MM.1S (cell line): ENCODE results near the gene FBXO40.

Experiments
- DNase-seq: peaks from one replicate; pipeline ENCODE4 v3.0.0-alpha.2; 2015
- H2AFZ ChIP-seq: fragments of 300-600 bp; sonication (generic); 2 replicates; pipeline ENCODE4 v1.6.0; 2016; ENCODE audit warnings: antibody characterized with exemption, low read length
- H3F3A ChIP-seq: fragments of 300-600 bp; sonication (generic); 2 replicates; pipeline ENCODE4 v1.6.1; 2016; ENCODE audit warnings: mild to moderate bottlenecking, antibody characterized with exemption, low read length, moderate library complexity, mixed read lengths; ENCODE audit not compliant: insufficient read depth
- H3K27ac ChIP-seq: fragments of 300-600 bp; sonication (generic); 2 replicates; pipeline ENCODE4 v1.5.1; 2016; ENCODE audit warnings: mild to moderate bottlenecking, low read length
- H3K27me3 ChIP-seq: fragments of 300-600 bp; sonication (generic); replicated peaks from 2 replicates; pipeline ENCODE4 v1.6.0; 2016; ENCODE audit warnings: low read length; ENCODE audit not compliant: insufficient read depth
- H3K36me3 ChIP-seq: fragments of 300-600 bp; sonication (generic); replicated peaks from 2 replicates; pipeline ENCODE4 v1.6.1; 2016; ENCODE audit warnings: mild to moderate bottlenecking, low read length, mixed read lengths; ENCODE audit not compliant: insufficient read depth
- H3K4me1 ChIP-seq: fragments of 300-600 bp; sonication (generic); 2 replicates; pipeline ENCODE4 v1.6.1; 2016; ENCODE audit warnings: low read length, mixed read lengths
- H3K4me2 ChIP-seq: fragments of 300-600 bp; sonication (generic); 2 replicates; pipeline ENCODE4 v1.6.0; 2016; ENCODE audit warnings: low read depth, low read length
- H3K4me3 ChIP-seq: fragments of 300-600 bp; sonication (generic); 2 replicates; pipeline ENCODE4 v1.5.1; 2016; ENCODE audit warnings: low read length, mixed read lengths
- H3K79me2 ChIP-seq: fragments of 300-600 bp; sonication (generic); 2 replicates; pipeline ENCODE4 v1.6.1; 2016; ENCODE audit warnings: mixed run types, low read length, mixed read lengths
- H3K9ac ChIP-seq: fragments of 300-600 bp; sonication (generic); 2 replicates; pipeline ENCODE4 v1.6.1; 2016; ENCODE audit warnings: low read length, mixed read lengths
- H3K9me2 ChIP-seq: fragments of 300-600 bp; sonication (generic); replicated peaks from 2 replicates; pipeline ENCODE4 v1.6.1; 2016; ENCODE audit warnings: mild to moderate bottlenecking, low read length, mixed read lengths; ENCODE audit not compliant: insufficient read depth
- H3K9me3 ChIP-seq: fragments of 300-600 bp; sonication (generic); replicated peaks from 2 replicates; pipeline ENCODE4 v1.6.1; 2016; ENCODE audit warnings: mild to moderate bottlenecking, low read length, mixed read lengths; ENCODE audit not compliant: insufficient read depth
- H4K20me1 ChIP-seq: fragments of 300-600 bp; sonication (generic); 2 replicates; pipeline ENCODE4 v1.6.1; 2016; ENCODE audit warnings: mild to moderate bottlenecking, low read length, moderate library complexity, mixed read lengths; ENCODE audit not compliant: insufficient read depth
- CTCF ChIP-seq: fragments of 300-600 bp; sonication (generic); IDR thresholded peaks from 2 replicates; pipeline ENCODE4 v1.5.1; 2016; ENCODE audit warnings: antibody characterized with exemption, low read length, mixed read lengths
- EZH2 ChIP-seq: fragments of 300-600 bp; sonication (generic); optimal IDR thresholded peaks from 2 replicates; pipeline ENCODE3; 2017; ENCODE audit warnings: low read depth, mild to moderate bottlenecking, antibody characterized with exemption, low read length, mixed read lengths
- EZH2phosphoT487 ChIP-seq: fragments of 300-600 bp; sonication (generic); IDR thresholded peaks from 2 replicates; pipeline ENCODE4 v1.6.1; 2018; ENCODE audit warnings: antibody characterized with exemption, low read length

FBXO40 gene

DNA sequence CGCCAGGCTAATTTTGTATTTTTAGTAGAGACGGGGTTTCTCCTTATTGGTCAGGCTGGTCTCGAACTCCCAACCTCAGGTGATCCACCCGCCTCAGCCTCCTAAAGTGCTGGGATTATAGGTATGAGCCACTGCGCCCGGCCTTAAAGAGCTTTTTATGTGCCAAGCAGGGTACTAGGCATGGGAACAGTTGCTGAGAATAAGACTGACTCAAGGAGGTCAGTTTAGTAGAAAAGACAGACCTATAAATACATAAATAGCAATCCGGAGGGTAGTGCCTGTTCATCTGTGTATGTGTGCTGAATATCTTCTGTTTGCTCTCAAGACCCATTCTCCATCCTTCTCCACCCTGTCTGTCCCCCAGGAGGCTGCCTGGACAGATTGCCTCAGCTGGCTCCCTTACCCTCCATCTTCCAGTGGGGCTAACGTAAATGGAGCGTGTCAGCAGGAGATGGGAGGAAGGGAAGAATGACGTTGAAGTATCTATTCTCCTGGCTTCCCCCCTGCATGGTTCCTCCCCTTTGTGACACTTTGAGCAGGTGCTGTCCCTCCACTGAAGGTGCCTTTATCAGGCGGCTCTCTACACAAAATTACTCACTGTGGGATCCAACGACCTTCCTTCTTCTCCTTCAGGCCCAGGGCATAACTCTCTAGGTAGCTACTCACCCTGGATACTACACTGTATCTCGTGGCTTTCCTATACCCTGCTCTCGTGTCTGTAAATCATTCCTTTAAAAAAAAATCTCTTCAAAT, 31.1 kb downstream of the FBXO40 start:
- H3K79me2 ChIP-seq = no peaks in the 10 kb centered on the region
- no peak overlapping the region for H3K4me3 ChIP-seq
- no peaks in the 10 kb centered on the region for H3K27me3 ChIP-seq
- DNase-seq = no peak
- H3K9me3 ChIP-seq = no peaks in the 10 kb centered on the region
- no peak for TF ChIP-seq EZH2
- TF ChIP-seq CTCF = no peak
- no peak for TF ChIP-seq EZH2phosphoT487
- no peak overlapping the region for H3K27ac ChIP-seq
- no peak overlapping the region for H3K4me2 ChIP-seq
- H3K9ac ChIP-seq = no peak overlapping the region
- no peaks in the 10 kb centered on the region for H3K9me2 ChIP-seq
- H4K20me1 ChIP-seq = no peaks in the 10 kb centered on the region
- no peaks in the 10 kb centered on the region for H3K36me3 ChIP-seq
- H2AFZ ChIP-seq = no peak overlapping the region
- H3K4me1 ChIP-seq = no peaks in the 10 kb centered on the region
- 0 out of 2 replicates have a peak, but pooled peaks cover under 1% of the 10 kb centered on the region for H3F3A ChIP-seq

GRCh38 chr3:121626495-121626894, 33.3 kb downstream of the FBXO40 start:
- H2AFZ ChIP-seq = no peak overlapping the region
- no peak overlapping the region for H3K4me3 ChIP-seq
- no peaks in the 10 kb centered on the region for H4K20me1 ChIP-seq
- TF ChIP-seq EZH2 = no peak
- TF ChIP-seq CTCF = no peak
- no peak for TF ChIP-seq EZH2phosphoT487
- H3K36me3 ChIP-seq = no peaks in the 10 kb centered on the region; the same call in 1 of the 2 replicates
- H3K4me2 ChIP-seq = no peak overlapping the region
- H3K9me2 ChIP-seq = no peaks in the 10 kb centered on the region
- no peaks in the 10 kb centered on the region for H3K4me1 ChIP-seq
- no peaks in the 10 kb centered on the region for H3K9me3 ChIP-seq
- no peak overlapping the region for H3K27ac ChIP-seq
- no peaks in the 10 kb centered on the region for H3K79me2 ChIP-seq
- no peaks in the 10 kb centered on the region for H3K27me3 ChIP-seq
- DNase-seq = no peak
- no peak overlapping the region for H3K9ac ChIP-seq
- H3F3A ChIP-seq = 0 out of 2 replicates have a peak, but pooled peaks cover 4% of the 10 kb centered on the region

- H3K79me2 ChIP-seq = no peaks in the 10 kb centered on the region
- no peaks in the 10 kb centered on the region for H3K27me3 ChIP-seq
- no peaks in the 10 kb centered on the region for H3K9me2 ChIP-seq
- H3F3A ChIP-seq = 0 out of 2 replicates have a peak, but pooled peaks cover 4% of the 10 kb centered on the region
- H3K4me3 ChIP-seq = no peak overlapping the region
- H4K20me1 ChIP-seq = no peaks in the 10 kb centered on the region
- DNase-seq = no peak
- TF ChIP-seq CTCF (no peak), EZH2phosphoT487 (no peak), EZH2 (no peak)
- no peak overlapping the region for H3K4me2 ChIP-seq
- no peak overlapping the region for H3K9ac ChIP-seq
- no peaks in the 10 kb centered on the region for H3K9me3 ChIP-seq
- peaks cover 3% of the 10 kb centered on the region; the same call in 1 of the 2 replicates for H3K36me3 ChIP-seq
- no peak overlapping the region for H2AFZ ChIP-seq
- no peak overlapping the region for H3K27ac ChIP-seq
- no peaks in the 10 kb centered on the region for H3K4me1 ChIP-seq
Measured at GRCh38 chr3:121627211-121627610, 34.0 kb downstream of the FBXO40 start.
